Immature natural killer cell (primary cell): ENCODE measurements around the gene PTPRG. TPM values are rescaled to one million over a fixed set of nuclear protein-coding genes. Genes with fewer than 3 reads are reported as not detected.

ENCODE experiments used
- DNase-seq, 3 donors: peaks; one replicate each; pipeline ENCODE4 v3.0.0; 2022; ENCODE audit warnings: mixed read lengths in 1 of 3
- H3K27ac Mint-ChIP-seq, 6 donors: one replicate each; pipeline ENCODE4 v1.8.0; 2020; ENCODE audit warnings: mixed read lengths in 6 of 6, mild to moderate bottlenecking in 5 of 6, inconsistent platforms in 4 of 6, moderate library complexity in 3 of 6
- H3K27me3 Mint-ChIP-seq, 3 donors: one replicate each; pipeline ENCODE4 v1.8.0; 2020 to 2021; ENCODE audit warnings: low read depth in 3 of 3, mild to moderate bottlenecking in 3 of 3, mixed read lengths in 3 of 3, moderate library complexity in 3 of 3, inconsistent platforms in 1 of 3
- H3K36me3 Mint-ChIP-seq, 3 donors: one replicate each; pipeline ENCODE4 v1.8.0; 2020; ENCODE audit warnings: mixed read lengths in 3 of 3, inconsistent platforms in 2 of 3, mild to moderate bottlenecking in 2 of 3
- H3K4me1 Mint-ChIP-seq, 2 donors: one replicate each; pipeline ENCODE4 v1.8.0; 2020; ENCODE audit warnings: inconsistent platforms in 2 of 2, mild to moderate bottlenecking in 2 of 2, mixed read lengths in 2 of 2, moderate library complexity in 1 of 2
- H3K4me3 Mint-ChIP-seq, 5 donors: one replicate each; pipeline ENCODE4 v1.8.0; 2020; ENCODE audit warnings: mild to moderate bottlenecking in 5 of 5, mixed read lengths in 5 of 5, inconsistent platforms in 3 of 5, moderate library complexity in 3 of 5
- H3K9me3 Mint-ChIP-seq, 6 donors: one replicate each; pipeline ENCODE4 v1.8.0; 2020; ENCODE audit warnings: mild to moderate bottlenecking in 6 of 6, mixed read lengths in 6 of 6, inconsistent platforms in 4 of 6, moderate library complexity in 3 of 6
- polyA plus RNA-seq, 3 donors: library from polyadenylated mRNA; unstranded; fragments of 300-500 nt; fragmentation: Illumina TruSeq; gene quantifications; one replicate each; pipeline ENCODE4 v1.2.3, GENCODE V29; 2021

The PTPRG gene
- polyA plus RNA-seq, 3 donors from 2014 or later: 0.13 TPM; not detected in 2

GRCh38 chr3:62211675-62212429 is 650.5 kb downstream of the PTPRG start:
- peaks cover 0 to 5% (median 0%) of the 10 kb centered on the region in 6 donors for H3K9me3 Mint-ChIP-seq
- no peak overlapping the region for H3K4me3 Mint-ChIP-seq
- no peak for DNase-seq
- peaks cover 0 to 3% (median 3%) of the 10 kb centered on the region in 3 donors for H3K27me3 Mint-ChIP-seq
- H3K4me1 Mint-ChIP-seq: no peaks in the 10 kb centered on the region
- no peaks in the 10 kb centered on the region for H3K36me3 Mint-ChIP-seq
- H3K27ac Mint-ChIP-seq: no peak overlapping the region

DNA sequence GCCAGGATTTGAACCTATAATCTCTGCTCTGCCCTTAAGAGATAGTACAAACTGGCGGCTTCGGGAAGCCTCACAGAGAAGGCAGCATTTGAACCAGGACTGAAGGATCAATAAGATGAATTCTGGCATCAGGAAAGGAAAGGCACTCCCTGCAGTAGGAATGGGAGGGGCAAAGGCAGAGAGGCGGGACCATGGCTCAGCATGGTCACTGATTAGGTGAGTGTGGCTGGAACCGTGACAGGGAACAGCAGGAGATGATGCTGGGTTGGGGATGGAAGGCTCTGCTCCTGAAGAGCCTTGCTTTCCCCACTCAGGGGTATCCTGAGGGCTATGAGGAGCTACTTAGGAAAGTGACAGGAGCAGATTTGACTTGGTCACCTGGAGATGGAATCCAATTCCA is 653.5 kb downstream of the PTPRG start:
- DNase-seq: no peak
- H3K9me3 Mint-ChIP-seq: peaks cover 0 to 5% (median 0%) of the 10 kb centered on the region in 6 donors
- H3K4me1 Mint-ChIP-seq: no peaks in the 10 kb centered on the region
- no peaks in the 10 kb centered on the region for H3K36me3 Mint-ChIP-seq
- H3K27me3 Mint-ChIP-seq: peaks cover 0 to 3% (median 3%) of the 10 kb centered on the region in 3 donors
- no peak overlapping the region for H3K27ac Mint-ChIP-seq
- no peak overlapping the region for H3K4me3 Mint-ChIP-seq

GRCh38 chr3:62220616-62221015 is 659.2 kb downstream of the PTPRG start:
- DNase-seq: no peak
- Mint-ChIP-seq H3K36me3 (no peaks in the 10 kb centered on the region), H3K9me3 (peaks cover 0 to 5% (median 0%) of the 10 kb centered on the region in 6 donors), H3K27me3 (no peaks in the 10 kb centered on the region), H3K27ac (no peak overlapping the region), H3K4me3 (no peak overlapping the region), H3K4me1 (no peaks in the 10 kb centered on the region)

GRCh38 chr3:62225051-62225450 is 663.7 kb downstream of the PTPRG start:
- no peaks in the 10 kb centered on the region for H3K36me3 Mint-ChIP-seq
- peaks cover 0 to 2% (median 0%) of the 10 kb centered on the region in 3 donors for H3K27me3 Mint-ChIP-seq
- H3K9me3 Mint-ChIP-seq: peaks cover 0 to 14% (median under 1%) of the 10 kb centered on the region in 6 donors
- no peak for DNase-seq
- no peak overlapping the region for H3K27ac Mint-ChIP-seq
- no peak overlapping the region for H3K4me3 Mint-ChIP-seq
- H3K4me1 Mint-ChIP-seq: no peaks in the 10 kb centered on the region

DNA sequence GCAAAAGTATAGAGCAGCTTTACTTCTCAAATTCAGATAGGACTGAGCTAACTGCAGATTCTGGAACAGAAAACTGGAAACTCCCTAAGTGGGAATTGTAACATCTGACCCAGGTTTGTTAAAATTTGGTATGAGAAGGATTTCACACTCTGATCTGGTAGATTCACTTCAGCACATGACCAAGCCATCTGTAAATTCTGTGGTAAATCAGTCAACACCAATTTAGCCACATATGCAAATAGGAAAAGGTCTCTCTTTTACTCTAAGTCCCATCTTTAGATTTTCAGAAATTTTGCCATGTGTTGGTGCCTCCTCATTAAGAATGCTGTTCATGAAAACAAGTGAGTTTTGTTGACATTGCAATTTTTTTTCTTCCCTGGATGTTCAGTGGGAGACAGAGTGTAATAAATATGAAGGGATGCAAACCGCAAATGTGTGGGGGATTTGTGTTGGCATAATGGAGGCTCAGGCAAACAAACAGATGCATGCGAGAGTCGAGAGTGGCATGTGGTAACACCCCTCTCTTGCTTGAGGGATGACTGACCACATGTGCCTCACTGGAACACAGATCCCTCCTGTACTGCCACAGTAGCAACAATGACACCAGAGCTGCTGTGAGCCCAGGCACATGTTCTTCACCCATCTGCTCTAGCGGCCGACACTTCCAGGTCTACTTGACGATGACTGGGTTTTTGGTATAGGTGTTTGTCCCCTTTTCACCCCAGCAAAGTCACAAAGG is 665.4 kb downstream of the PTPRG start:
- H3K27ac Mint-ChIP-seq: no peak overlapping the region
- no peak for DNase-seq
- peaks cover 0 to 14% (median 0%) of the 10 kb centered on the region in 6 donors for H3K9me3 Mint-ChIP-seq
- no peaks in the 10 kb centered on the region for H3K4me1 Mint-ChIP-seq
- no peak overlapping the region for H3K4me3 Mint-ChIP-seq
- peaks cover 0 to 2% (median 0%) of the 10 kb centered on the region in 3 donors for H3K27me3 Mint-ChIP-seq
- no peaks in the 10 kb centered on the region for H3K36me3 Mint-ChIP-seq

DNA sequence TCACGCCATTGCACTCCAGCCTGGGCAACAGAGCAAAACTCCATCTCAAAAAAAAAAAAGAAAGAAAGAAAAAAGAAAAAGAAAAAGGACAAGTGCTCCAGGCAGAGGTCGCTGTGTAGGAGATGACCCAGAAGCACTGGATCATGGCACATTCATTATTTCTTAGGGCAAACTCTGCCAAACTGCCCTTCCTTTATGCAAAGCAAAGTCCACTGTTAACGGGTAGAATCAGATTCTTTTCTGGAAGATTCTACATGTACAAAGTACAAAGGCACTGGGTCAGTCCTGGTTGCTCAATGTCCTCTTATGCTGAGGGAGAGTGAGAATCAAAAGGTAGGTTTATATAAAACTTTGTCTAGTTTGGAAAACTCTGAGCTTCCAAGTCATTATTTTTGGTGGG is 667.1 kb downstream of the PTPRG start:
- no peak for DNase-seq
- H3K4me3 Mint-ChIP-seq: no peak overlapping the region
- H3K36me3 Mint-ChIP-seq: no peaks in the 10 kb centered on the region
- peaks cover 0 to 10% (median 0%) of the 10 kb centered on the region in 6 donors for H3K9me3 Mint-ChIP-seq
- no peak overlapping the region for H3K27ac Mint-ChIP-seq
- H3K4me1 Mint-ChIP-seq: no peaks in the 10 kb centered on the region
- peaks cover 0 to 2% (median 0%) of the 10 kb centered on the region in 3 donors for H3K27me3 Mint-ChIP-seq

DNA sequence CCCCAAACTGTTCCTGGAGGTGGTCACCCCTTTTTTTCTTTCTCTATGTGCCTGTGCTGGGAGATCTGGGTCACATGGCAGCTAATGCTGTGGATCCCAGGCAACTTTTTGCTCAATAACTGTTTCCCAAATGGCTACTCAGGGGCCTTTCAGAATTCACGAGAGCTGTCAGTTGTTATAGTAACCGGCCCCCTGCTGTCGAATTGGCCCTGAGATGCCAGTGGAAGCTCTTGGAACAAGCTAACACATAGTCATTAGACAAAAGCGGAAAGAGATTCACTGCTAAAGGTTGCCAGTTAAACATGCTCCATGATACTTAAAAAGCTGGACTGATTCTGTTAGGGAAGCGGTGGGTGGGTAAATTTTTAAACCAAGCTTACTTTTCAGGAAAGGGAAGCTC is 667.8 kb downstream of the PTPRG start:
- H3K4me1 Mint-ChIP-seq: no peaks in the 10 kb centered on the region
- peaks cover 0 to 10% (median 0%) of the 10 kb centered on the region in 6 donors for H3K9me3 Mint-ChIP-seq
- H3K27ac Mint-ChIP-seq: no peak overlapping the region
- H3K27me3 Mint-ChIP-seq: peaks cover 0 to 2% (median 0%) of the 10 kb centered on the region in 3 donors
- DNase-seq: no peak
- no peaks in the 10 kb centered on the region for H3K36me3 Mint-ChIP-seq
- no peak overlapping the region for H3K4me3 Mint-ChIP-seq

- H3K27me3 Mint-ChIP-seq: peaks cover 0 to 2% (median 0%) of the 10 kb centered on the region in 3 donors
- no peak for DNase-seq
- peaks cover 0 to 10% (median 0%) of the 10 kb centered on the region in 6 donors for H3K9me3 Mint-ChIP-seq
- H3K4me3 Mint-ChIP-seq: no peak overlapping the region
- H3K4me1 Mint-ChIP-seq: no peaks in the 10 kb centered on the region
- H3K36me3 Mint-ChIP-seq: no peaks in the 10 kb centered on the region
- no peak overlapping the region for H3K27ac Mint-ChIP-seq
These were observed 668.5 kb downstream of the PTPRG start for GRCh38 chr3:62229908-62230307.

DNA sequence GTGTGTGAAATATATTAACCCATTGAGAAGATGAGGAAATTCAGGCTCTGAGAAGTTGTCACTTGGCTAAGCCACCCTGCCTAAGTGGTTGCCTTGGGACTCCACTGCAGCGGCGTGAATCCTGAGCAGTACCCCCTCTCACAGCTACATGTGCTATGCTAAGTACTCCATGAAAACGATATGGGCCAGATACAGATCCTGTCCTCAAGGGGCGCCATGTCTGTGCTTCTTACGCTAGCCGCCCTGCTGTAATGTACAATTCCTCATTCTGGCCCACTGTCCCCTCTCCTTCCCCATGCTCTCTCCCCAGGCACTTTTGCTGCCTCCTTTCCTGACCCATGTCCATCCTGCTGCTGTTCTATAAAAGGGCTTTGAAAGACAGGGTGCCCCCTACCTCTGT is 671.7 kb downstream of the PTPRG start:
- Mint-ChIP-seq H3K4me1 (no peaks in the 10 kb centered on the region), H3K36me3 (no peaks in the 10 kb centered on the region), H3K27me3 (no peaks in the 10 kb centered on the region), H3K27ac (no peak overlapping the region), H3K4me3 (no peak overlapping the region), H3K9me3 (peaks cover 0 to 5% (median 0%) of the 10 kb centered on the region in 6 donors)
- DNase-seq: no peak

GRCh38 chr3:62236016-62236415 is 674.6 kb downstream of the PTPRG start:
- peaks cover 0 to 3% (median 0%) of the 10 kb centered on the region in 3 donors for H3K27me3 Mint-ChIP-seq
- no peaks in the 10 kb centered on the region for H3K36me3 Mint-ChIP-seq
- no peak for DNase-seq
- H3K4me1 Mint-ChIP-seq: no peaks in the 10 kb centered on the region
- H3K4me3 Mint-ChIP-seq: no peak overlapping the region
- H3K9me3 Mint-ChIP-seq: peaks cover 0 to 3% (median 0%) of the 10 kb centered on the region in 6 donors
- no peak overlapping the region for H3K27ac Mint-ChIP-seq

GRCh38 chr3:62237286-62237948 is 676.0 kb downstream of the PTPRG start:
- DNase-seq: no peak
- peaks cover 0 to 3% (median 0%) of the 10 kb centered on the region in 6 donors for H3K9me3 Mint-ChIP-seq
- no peak overlapping the region for H3K27ac Mint-ChIP-seq
- no peak overlapping the region for H3K4me3 Mint-ChIP-seq
- H3K27me3 Mint-ChIP-seq: peaks cover 0 to 3% (median 0%) of the 10 kb centered on the region in 3 donors
- H3K36me3 Mint-ChIP-seq: no peaks in the 10 kb centered on the region
- H3K4me1 Mint-ChIP-seq: no peaks in the 10 kb centered on the region

- Mint-ChIP-seq H3K9me3 (peaks cover 0 to 3% (median 0%) of the 10 kb centered on the region in 6 donors), H3K4me3 (no peak overlapping the region), H3K36me3 (no peaks in the 10 kb centered on the region), H3K4me1 (no peaks in the 10 kb centered on the region), H3K27ac (no peak overlapping the region), H3K27me3 (peaks cover 0 to 3% (median 0%) of the 10 kb centered on the region in 3 donors)
- DNase-seq: no peak
These were observed 676.6 kb downstream of the PTPRG start for GRCh38 chr3:62238003-62238402.

- no peak for DNase-seq
- peaks cover 0 to 3% (median 0%) of the 10 kb centered on the region in 6 donors for H3K9me3 Mint-ChIP-seq
- peaks cover 0 to 3% (median 0%) of the 10 kb centered on the region in 3 donors for H3K27me3 Mint-ChIP-seq
- H3K4me3 Mint-ChIP-seq: no peak overlapping the region
- no peaks in the 10 kb centered on the region for H3K36me3 Mint-ChIP-seq
- H3K4me1 Mint-ChIP-seq: no peaks in the 10 kb centered on the region
- H3K27ac Mint-ChIP-seq: no peak overlapping the region
These were observed 677.1 kb downstream of the PTPRG start for GRCh38 chr3:62238431-62238830.

- H3K36me3 Mint-ChIP-seq: no peaks in the 10 kb centered on the region
- peaks cover 0 to 3% (median 0%) of the 10 kb centered on the region in 3 donors for H3K27me3 Mint-ChIP-seq
- DNase-seq: no peak
- no peak overlapping the region for H3K27ac Mint-ChIP-seq
- no peaks in the 10 kb centered on the region for H3K4me1 Mint-ChIP-seq
- H3K4me3 Mint-ChIP-seq: no peak overlapping the region
- peaks cover 0 to 3% (median 0%) of the 10 kb centered on the region in 6 donors for H3K9me3 Mint-ChIP-seq
These were observed 679.9 kb downstream of the PTPRG start for GRCh38 chr3:62241279-62241678.
